ENCODE results near the gene S100Z.
"Not testable (repeated sequence)": the region's sequence is repeated elsewhere in the genome, so short reads cannot be mapped to it uniquely, and the experiment has no call there.

The S100Z gene

GRCh38 chr5:76926329-76927105 lies 76.7 kb downstream of the S100Z start:
- H3K4me3 ChIP-seq = no peak overlapping the region
- no peak for DNase-seq (ENCODE audit: low read depth, low spot score)
- H3K9me3 ChIP-seq (ENCODE audit: low read depth, low read length) = no peaks in the 10 kb centered on the region
- no peaks in the 10 kb centered on the region for H3K36me3 ChIP-seq (ENCODE audit: insufficient read depth, low read length)
- TF ChIP-seq POLR2AphosphoS5 (IDR thresholded peaks at IDR 0.05; ENCODE audit: borderline replicate concordance, low read depth, low read length) (no peak), EZH2 (IDR thresholded peaks at IDR 0.05) (no peak), FOXP2 (optimal IDR thresholded peaks at IDR 0.05; ENCODE audit: control extremely low read depth, extremely low read length, insufficient read depth) (no peak)
- H3K9ac ChIP-seq (ENCODE audit: insufficient read length) = no peak overlapping the region
- H3K27ac ChIP-seq = no peak overlapping the region

GRCh38 chr5:76927961-76928360 lies 78.1 kb downstream of the S100Z start:
- H3K4me3 ChIP-seq = no peak overlapping the region
- DNase-seq (ENCODE audit: low read depth, low spot score) = no peak
- H3K27ac ChIP-seq = no peak overlapping the region
- H3K36me3 ChIP-seq (ENCODE audit: insufficient read depth, low read length) = no peaks in the 10 kb centered on the region
- no peaks in the 10 kb centered on the region for H3K9me3 ChIP-seq (ENCODE audit: low read depth, low read length)
- H3K9ac ChIP-seq (ENCODE audit: insufficient read length) = no peak overlapping the region
- no peak for TF ChIP-seq EZH2 (IDR thresholded peaks at IDR 0.05)
- no peak for TF ChIP-seq FOXP2 (optimal IDR thresholded peaks at IDR 0.05; ENCODE audit: control extremely low read depth, extremely low read length, insufficient read depth)
- TF ChIP-seq POLR2AphosphoS5 (IDR thresholded peaks at IDR 0.05; ENCODE audit: borderline replicate concordance, low read depth, low read length) = no peak

DNA sequence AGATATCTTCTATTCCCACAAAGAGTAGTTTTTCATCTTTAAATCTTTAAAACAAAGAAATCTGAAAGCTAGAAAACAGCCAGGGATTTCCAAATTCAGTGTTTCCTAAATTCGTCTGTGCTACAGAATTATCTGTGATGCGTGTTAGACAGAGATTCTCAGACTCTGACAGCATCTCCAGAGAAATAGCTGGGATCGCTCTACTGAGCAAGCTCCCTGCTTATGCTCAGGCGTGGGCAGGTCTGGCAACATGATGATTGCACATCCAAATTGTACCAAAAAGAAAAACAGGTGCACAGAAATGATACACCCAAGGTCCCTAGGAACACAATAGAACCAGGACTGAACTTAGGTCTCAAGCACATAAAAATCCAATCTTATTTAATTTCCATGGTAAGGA lies 80.3 kb downstream of the S100Z start:
- no peak overlapping the region for H3K9ac ChIP-seq (ENCODE audit: insufficient read length)
- TF ChIP-seq FOXP2 (optimal IDR thresholded peaks at IDR 0.05; ENCODE audit: control extremely low read depth, extremely low read length, insufficient read depth) (no peak), EZH2 (IDR thresholded peaks at IDR 0.05) (no peak), POLR2AphosphoS5 (IDR thresholded peaks at IDR 0.05; ENCODE audit: borderline replicate concordance, low read depth, low read length) (no peak)

DNA sequence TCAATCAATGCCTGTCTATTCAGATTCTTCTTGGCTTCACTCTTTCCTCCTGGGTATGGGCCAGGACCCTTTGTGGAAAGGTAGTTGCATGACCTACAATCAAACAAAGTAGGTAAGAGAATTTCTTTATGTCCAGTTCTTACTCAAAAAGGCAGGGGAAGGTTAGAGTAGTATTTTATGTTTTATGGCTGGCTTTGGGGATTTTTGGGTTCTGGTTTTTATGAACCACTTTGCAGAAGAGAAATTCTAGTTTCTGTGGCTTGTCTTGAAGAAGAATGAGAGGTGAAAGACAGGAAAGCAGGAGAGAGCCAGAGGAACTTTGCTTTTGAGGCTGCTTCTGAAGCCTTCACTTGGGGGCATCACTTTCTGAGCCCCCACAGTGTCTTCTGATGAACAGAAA lies 88.4 kb downstream of the S100Z start:
- Histone ChIP-seq H3K4me3 (no peak overlapping the region), H3K9ac (ENCODE audit: insufficient read length) (no peak overlapping the region), H3K9me3 (ENCODE audit: low read depth, low read length) (no peaks in the 10 kb centered on the region), H3K27ac (no peak overlapping the region), H3K36me3 (ENCODE audit: insufficient read depth, low read length) (no peaks in the 10 kb centered on the region)
- no peak for DNase-seq (ENCODE audit: low read depth, low spot score)
- TF ChIP-seq EZH2 (IDR thresholded peaks at IDR 0.05) (no peak), POLR2AphosphoS5 (IDR thresholded peaks at IDR 0.05; ENCODE audit: borderline replicate concordance, low read depth, low read length) (no peak), FOXP2 (optimal IDR thresholded peaks at IDR 0.05; ENCODE audit: control extremely low read depth, extremely low read length, insufficient read depth) (no peak)

More for the DNA sequence above, 80.3 kb downstream of the S100Z start:
- H3K36me3 ChIP-seq (ENCODE audit: insufficient read depth, low read length) = no peaks in the 10 kb centered on the region
- no peaks in the 10 kb centered on the region for H3K9me3 ChIP-seq (ENCODE audit: low read depth, low read length)
- no peak overlapping the region for H3K4me3 ChIP-seq
- DNase-seq (ENCODE audit: low read depth, low spot score) = no peak
- no peak overlapping the region for H3K27ac ChIP-seq

DNA sequence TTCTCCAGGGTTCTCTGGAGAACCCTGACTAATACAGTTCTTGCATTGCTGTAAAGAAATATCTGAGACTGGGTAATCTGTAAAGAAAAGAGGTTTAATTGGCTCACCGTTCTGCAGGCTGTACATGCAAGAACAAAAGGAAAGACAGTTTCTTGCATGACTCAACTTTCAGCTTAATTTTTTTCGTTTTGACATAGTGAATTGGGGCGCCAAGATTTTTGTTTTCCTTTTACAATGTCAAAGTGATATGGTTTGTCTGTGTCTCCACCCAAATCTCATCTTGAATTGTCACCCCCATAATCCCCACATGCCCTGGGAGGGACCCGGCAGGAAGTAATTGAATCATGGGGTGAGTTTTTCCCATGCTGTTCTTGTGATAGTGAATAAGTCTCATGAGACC lies 91.2 kb downstream of the S100Z start:
- Histone ChIP-seq H3K27ac (no peak overlapping the region), H3K4me3 (no peak overlapping the region), H3K9ac (ENCODE audit: insufficient read length) (no peak overlapping the region), H3K9me3 (ENCODE audit: low read depth, low read length) (no peaks in the 10 kb centered on the region), H3K36me3 (ENCODE audit: insufficient read depth, low read length) (no peaks in the 10 kb centered on the region)
- DNase-seq (ENCODE audit: low read depth, low spot score) = no peak
- TF ChIP-seq FOXP2 (optimal IDR thresholded peaks at IDR 0.05; ENCODE audit: control extremely low read depth, extremely low read length, insufficient read depth) (no peak), EZH2 (IDR thresholded peaks at IDR 0.05) (no peak), POLR2AphosphoS5 (IDR thresholded peaks at IDR 0.05; ENCODE audit: borderline replicate concordance, low read depth, low read length) (no peak)

DNA sequence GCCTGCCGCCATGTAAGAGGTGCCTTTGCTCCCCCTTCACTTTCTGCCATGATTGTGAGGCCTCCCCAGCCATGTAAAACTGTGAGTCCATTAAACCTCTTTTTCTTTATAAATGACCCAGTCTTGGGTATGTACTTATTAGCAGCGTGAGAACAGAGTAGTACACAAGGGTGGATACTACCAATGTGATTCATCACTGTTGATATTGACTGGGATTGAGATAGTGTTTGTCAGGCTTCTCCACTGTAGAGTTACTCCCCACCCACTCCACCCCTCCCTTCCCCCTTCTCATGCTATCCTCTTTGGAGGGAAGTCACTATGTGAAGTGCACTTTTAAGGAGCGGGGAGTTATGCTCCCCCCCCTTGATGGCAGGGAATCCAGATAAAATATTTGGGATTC lies 91.6 kb downstream of the S100Z start:
- Histone ChIP-seq H3K27ac (no peak overlapping the region), H3K9ac (ENCODE audit: insufficient read length) (no peak overlapping the region), H3K36me3 (ENCODE audit: insufficient read depth, low read length) (no peaks in the 10 kb centered on the region), H3K9me3 (ENCODE audit: low read depth, low read length) (no peaks in the 10 kb centered on the region), H3K4me3 (no peak overlapping the region)
- TF ChIP-seq POLR2AphosphoS5 (IDR thresholded peaks at IDR 0.05; ENCODE audit: borderline replicate concordance, low read depth, low read length) (no peak), EZH2 (IDR thresholded peaks at IDR 0.05) (no peak), FOXP2 (optimal IDR thresholded peaks at IDR 0.05; ENCODE audit: control extremely low read depth, extremely low read length, insufficient read depth) (no peak)
- no peak for DNase-seq (ENCODE audit: low read depth, low spot score)

GRCh38 chr5:76942581-76942980 lies 92.8 kb downstream of the S100Z start:
- Histone ChIP-seq H3K27ac (no peak overlapping the region), H3K9me3 (ENCODE audit: low read depth, low read length) (no peaks in the 10 kb centered on the region), H3K36me3 (ENCODE audit: insufficient read depth, low read length) (no peaks in the 10 kb centered on the region), H3K9ac (ENCODE audit: insufficient read length) (no peak overlapping the region), H3K4me3 (no peak overlapping the region)
- TF ChIP-seq FOXP2 (optimal IDR thresholded peaks at IDR 0.05; ENCODE audit: control extremely low read depth, extremely low read length, insufficient read depth) = no peak
- no peak for TF ChIP-seq EZH2 (IDR thresholded peaks at IDR 0.05)
- TF ChIP-seq POLR2AphosphoS5 (IDR thresholded peaks at IDR 0.05; ENCODE audit: borderline replicate concordance, low read depth, low read length) = no peak
- no peak for DNase-seq (ENCODE audit: low read depth, low spot score)

DNA sequence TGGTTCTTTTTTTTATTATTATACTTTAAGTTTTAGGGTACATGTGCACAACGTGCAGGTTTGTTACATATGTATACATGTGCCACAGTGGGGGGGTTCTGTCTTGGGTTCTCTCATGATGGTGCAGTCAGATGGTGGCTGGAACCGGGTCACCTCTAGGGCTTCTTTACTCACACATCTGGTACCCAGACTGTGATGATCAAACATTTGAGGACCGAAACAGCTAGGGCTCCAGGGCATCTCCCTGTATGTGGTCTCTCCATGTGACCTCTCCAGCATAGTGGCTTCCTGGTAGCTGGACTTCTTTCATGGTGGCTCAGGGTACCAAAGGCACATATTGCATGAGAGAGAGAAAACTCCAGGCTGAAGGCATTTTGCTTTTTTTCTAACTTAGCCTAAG lies 93.2 kb downstream of the S100Z start:
- Histone ChIP-seq H3K9me3 (ENCODE audit: low read depth, low read length) (no peaks in the 10 kb centered on the region), H3K9ac (ENCODE audit: insufficient read length) (no peak overlapping the region), H3K36me3 (ENCODE audit: insufficient read depth, low read length) (no peaks in the 10 kb centered on the region), H3K4me3 (no peak overlapping the region), H3K27ac (no peak overlapping the region)
- TF ChIP-seq POLR2AphosphoS5 (IDR thresholded peaks at IDR 0.05; ENCODE audit: borderline replicate concordance, low read depth, low read length) = no peak
- no peak for TF ChIP-seq FOXP2 (optimal IDR thresholded peaks at IDR 0.05; ENCODE audit: control extremely low read depth, extremely low read length, insufficient read depth)
- TF ChIP-seq EZH2 (IDR thresholded peaks at IDR 0.05) = no peak
- no peak for DNase-seq (ENCODE audit: low read depth, low spot score)

- TF ChIP-seq POLR2AphosphoS5 (IDR thresholded peaks at IDR 0.05; ENCODE audit: borderline replicate concordance, low read depth, low read length) = no peak
- TF ChIP-seq FOXP2 (optimal IDR thresholded peaks at IDR 0.05; ENCODE audit: control extremely low read depth, extremely low read length, insufficient read depth) = no peak
- no peak for TF ChIP-seq EZH2 (IDR thresholded peaks at IDR 0.05)
- Histone ChIP-seq H3K36me3 (ENCODE audit: insufficient read depth, low read length) (no peaks in the 10 kb centered on the region), H3K9me3 (ENCODE audit: low read depth, low read length) (no peaks in the 10 kb centered on the region), H3K9ac (ENCODE audit: insufficient read length) (no peak overlapping the region), H3K27ac (no peak overlapping the region), H3K4me3 (no peak overlapping the region)
- DNase-seq (ENCODE audit: low read depth, low spot score) = no peak
Measured at GRCh38 chr5:76944638-76945037, 94.8 kb downstream of the S100Z start.

DNA sequence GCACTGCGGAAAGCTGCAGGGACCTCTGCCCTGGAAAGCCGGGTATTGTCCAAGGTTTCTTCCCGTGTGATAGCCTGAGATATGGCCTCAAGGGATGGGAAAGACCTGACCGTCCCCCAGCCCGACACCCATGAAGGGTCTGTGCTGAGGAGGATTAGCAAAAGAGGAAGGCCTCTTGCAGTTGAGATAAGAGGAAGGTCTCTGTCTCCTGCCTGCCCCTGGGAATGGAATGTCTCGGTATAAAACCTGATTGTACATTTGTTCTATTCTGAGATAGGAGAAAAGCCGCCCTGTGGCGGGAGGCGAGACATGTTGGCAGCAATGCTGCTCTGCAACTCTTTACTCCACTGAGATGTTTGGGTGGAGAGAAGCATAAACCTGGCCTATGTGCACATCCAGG lies 95.4 kb downstream of the S100Z start:
- not testable (repeated sequence) for H3K9me3 ChIP-seq (ENCODE audit: low read depth, low read length); H3K27ac ChIP-seq; H3K36me3 ChIP-seq (ENCODE audit: insufficient read depth, low read length); DNase-seq (ENCODE audit: low read depth, low spot score); H3K9ac ChIP-seq (ENCODE audit: insufficient read length); H3K4me3 ChIP-seq

All from SK-N-MC (cell line).